ENCODE measurements around the gene KRT9.
"Not testable (repeated sequence)": the region's sequence is repeated elsewhere in the genome, so short reads cannot be mapped to it uniquely, and the experiment has no call there.

Gene KRT9

DNA sequence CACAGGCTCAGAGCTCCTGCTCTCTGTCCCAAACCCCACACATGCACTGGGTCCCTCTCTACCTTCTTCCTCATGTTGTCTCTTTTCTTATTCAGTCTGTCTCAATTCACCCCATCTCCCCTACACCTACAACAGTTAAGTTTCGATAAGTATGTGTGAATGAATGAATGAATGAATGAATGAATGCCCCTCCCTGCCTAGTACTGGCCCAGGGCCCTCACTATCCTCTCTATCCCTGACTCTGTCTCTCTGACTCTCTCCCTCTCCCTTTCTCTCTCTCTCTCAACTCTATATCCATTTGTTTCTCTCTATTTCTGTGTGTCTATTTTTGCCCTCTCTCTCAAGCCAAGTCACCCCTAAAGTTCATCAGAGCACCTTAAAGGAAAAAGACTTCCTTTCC lies 6.7 kb upstream of the KRT9 start:
- no peak for DNase-seq

DNA sequence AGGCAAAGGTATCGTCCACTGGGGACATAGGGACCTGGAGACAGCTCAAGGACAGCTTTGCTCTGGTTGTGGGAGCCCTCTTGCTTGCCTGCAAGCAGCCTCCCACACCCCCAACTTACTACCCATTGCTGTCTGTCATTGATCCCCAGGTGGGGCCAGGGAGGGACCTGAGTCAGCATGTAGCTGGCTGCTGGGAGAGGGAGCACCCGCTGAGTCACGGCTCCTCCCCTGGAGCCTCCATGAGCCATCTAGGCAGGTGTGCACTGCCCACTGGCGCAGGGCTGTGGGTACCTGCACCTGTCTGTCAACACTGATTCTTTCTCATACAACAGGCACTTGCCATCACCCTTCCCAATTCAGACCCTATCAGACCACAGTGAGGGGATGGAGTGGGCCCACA lies 4.9 kb upstream of the KRT9 start:
- DNase-seq: not testable (repeated sequence)

DNA sequence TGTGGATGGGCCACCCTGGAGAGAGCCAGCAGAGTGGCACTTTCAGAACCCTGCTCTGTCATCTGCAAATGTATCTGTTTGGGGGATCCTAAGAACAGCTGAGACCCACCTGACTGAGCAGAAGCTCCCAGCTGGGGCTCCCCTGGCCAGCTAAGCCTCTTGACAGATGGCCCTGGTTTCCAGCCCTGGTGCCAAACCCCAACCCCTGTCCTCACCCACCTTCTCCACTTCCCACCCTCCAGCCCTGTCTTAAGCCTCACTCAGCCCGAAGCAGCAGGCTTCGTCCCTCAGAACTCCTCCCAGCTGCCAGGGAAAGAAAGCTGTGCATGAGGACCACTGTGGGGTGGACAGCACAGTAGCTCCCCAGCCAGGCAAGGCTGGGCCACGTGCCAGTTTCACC lies 3.5 kb upstream of the KRT9 start:
- DNase-seq: no peak

DNA sequence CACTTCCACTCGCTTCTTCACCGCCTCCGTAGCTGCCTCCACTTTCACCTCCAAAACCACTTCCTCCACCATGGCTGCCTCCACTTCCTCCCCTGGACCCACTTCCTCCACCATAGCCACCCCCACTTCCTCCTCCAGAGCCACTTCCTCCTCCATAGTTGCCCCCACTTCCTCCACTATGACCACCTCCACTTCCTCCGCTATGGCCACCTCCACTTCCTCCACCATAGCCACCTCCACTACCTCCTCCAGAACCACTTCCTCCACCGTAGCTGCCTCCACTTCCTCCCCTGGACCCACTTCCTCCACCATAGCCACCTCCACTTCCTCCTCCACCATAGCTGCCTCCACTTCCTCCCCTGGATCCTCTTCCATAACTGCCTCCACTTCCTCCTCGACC lies 4.5 kb downstream of the KRT9 start:
- DNase-seq: no peak

DNA sequence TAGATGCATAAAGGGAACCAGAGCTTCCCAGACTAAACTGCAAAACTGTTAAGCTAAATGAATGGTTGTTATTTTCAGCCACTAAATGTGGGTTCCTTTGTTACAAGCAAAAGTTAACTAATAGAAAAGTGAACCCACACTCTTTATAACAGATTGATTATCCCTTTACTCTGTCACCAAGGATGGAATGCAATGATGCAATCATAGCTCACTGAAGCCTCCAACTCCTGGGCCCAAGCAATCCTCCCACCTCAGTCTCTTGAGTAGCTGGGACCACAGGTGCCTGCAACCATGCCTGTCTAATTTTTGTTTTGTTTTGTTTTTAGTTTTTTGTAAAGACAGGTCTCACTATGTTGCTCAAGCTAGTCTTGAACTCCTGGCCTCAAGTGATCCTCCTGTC lies 6.5 kb downstream of the KRT9 start:
- DNase-seq: no peak

DNA sequence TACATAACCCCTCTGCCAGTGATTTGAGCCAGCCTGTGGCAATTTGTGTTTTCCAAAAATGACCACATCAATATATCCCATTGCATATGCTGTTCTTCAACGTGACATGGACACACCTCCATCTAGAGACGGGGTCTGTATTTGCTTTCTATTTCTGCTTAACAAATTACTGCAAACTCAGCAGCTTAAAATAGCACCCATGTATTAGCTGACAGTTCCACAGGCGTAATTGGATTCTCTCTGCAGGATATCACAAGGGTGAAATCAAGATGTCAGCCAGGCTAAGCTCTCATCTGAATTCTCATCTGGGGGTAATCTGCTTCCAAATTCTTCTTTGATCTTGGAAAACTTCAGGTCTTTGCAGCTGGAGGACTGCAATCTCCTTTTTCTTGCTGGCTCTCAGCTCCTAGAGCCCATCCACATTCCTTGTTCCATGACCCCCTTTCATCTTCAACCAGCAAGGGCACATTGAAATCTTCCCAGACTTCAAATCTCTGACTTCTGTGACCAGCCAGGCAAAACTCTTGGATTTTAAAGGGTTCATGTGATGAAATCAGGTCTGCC lies 8.2 kb downstream of the KRT9 start:
- DNase-seq: no peak

DNA sequence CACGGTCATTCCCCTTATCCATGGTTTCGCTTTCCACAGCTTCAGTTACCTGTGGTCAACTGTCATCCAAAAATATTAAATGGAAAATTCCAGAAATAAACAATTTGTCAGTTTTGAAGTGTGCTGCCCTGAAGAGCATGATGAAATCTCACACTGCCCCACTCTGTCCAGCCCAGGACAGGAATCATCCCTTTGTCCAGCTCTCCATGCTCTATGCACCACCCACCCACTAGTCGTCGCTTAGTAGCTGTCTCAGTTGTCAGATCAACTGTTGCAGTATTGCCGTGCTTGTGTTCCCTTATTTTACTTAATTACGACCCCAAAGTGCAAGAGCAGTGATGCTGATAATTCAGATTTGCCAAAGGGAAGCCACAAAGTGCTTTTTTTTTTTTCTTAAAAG lies 10.3 kb downstream of the KRT9 start:
- no peak for DNase-seq

DNA sequence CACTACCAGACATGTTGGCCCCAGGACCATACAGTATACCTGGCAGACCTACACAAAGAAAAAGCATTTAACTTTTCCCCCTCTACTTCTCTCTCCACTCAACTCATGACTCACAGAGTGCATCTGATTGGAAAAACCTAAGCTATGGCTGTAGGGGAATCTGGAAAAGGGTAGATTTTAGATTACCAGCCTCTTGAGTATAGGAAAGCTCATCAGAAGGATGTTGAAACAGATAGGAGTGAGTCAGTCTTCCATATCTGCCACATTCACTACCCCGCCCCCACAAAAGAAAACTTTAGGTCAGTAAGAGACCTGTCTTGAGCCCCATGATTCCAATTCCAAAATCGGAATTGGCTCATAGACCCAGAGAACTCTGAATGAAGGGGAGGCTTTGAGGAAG lies 12.3 kb downstream of the KRT9 start:
- no peak for DNase-seq

DNA sequence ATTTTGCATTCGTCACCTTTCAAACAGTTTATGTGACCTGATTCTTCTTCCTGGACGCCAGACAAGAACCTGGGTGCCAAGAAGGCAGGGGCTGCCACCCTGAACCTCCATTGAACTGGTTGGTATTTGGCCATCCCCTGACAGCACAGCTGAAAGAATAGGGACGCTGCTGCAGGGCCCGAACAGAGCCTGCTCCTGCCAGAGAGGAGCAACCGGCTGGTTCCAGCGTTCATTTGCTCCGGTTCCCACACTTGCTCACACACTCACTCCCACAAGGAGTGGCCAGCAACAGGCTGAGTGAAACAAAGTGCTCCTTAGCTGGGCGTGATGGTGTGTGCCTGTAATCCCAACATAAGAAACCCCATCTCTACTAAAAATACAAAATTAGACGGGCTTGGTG lies 14.9 kb downstream of the KRT9 start:
- no peak for DNase-seq

DNA sequence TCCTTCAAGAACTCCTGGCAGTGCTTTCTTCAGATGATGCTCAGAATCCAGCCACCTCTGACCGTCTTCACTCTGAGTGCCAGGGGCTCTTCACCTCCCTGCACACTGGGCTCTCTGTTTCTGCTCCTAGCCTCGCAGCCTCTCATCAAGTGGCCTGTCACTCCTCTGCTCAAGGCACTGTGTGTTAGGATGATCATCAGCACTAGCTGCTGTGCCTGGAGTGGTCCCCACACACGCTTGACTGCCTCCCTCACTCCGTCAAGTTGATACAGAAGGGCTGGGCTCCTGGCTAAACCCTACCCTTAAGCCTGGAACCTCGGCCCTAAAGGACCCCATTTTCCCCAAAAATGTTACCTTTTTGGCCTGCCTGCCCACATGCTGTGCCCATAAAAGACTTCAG lies 15.6 kb downstream of the KRT9 start:
- no peak for DNase-seq

DNA sequence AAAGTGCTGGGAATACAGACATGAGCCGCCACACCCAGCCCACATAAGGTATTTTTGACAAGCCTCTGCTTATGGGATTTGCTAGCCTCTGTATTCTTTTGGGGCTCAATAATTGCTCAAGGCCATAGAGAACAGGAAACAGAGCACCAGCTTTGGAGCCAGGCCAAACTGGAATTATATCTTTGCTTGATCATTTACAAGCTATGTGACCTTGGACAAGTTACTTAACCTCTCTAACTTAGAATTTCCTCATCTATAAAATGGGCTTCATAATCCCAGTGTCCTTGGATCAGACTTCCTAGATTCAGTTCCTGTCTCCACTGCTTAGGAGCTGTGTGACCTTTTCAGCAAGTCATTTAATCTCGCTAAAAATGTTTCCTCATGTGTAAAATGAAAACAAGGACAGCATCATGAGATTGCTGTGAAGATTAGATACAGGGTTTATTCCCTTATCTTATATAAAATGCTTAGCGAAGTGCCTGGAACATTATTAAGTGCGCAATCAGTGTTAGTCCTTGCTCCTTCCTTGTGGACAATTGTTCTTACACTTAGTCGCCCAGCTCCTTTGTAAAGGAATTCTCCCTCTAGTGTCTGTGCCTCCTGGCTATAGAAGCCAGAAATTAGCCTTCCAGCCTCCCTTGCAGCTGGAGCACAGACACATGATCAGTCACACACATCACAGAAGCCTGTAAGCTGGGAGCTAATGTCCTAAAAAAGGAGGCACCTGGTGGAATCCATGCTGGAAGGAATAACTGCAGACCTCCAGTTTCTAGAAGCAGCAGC lies 16.6 kb downstream of the KRT9 start:
- no peak for DNase-seq

DNA sequence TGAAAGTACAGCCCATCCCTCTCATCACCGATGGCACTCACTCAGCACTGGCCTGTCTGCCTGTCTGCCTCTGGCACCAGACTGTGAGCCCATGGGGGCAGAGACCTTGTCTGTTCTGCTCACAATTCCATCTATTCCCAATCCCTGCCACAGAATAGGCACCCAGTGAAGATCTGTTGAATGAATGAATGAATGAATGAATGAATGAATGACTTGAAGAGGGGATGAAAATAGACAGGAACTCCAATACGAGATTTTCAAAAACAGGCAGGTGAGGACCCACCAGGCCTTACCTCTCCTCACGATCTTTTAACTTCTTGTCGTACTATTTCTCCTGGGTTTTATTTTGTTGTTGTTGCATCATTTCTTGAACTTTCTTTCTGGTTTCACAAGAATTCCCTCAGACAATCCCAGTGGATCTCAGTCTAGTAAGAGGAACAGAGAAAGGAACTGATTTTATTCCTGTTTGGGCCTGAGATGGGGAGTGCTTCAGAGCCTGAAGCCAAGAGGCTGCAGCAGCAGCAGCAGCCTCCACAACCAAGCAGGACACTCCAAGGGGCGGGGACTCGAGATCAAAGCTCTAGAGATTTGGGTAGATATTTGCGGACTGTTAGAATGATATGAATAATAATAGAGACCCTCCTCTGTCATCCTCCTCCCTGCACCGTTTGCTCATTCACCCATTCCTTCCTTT lies 17.7 kb downstream of the KRT9 start:
- DNase-seq: no peak

DNA sequence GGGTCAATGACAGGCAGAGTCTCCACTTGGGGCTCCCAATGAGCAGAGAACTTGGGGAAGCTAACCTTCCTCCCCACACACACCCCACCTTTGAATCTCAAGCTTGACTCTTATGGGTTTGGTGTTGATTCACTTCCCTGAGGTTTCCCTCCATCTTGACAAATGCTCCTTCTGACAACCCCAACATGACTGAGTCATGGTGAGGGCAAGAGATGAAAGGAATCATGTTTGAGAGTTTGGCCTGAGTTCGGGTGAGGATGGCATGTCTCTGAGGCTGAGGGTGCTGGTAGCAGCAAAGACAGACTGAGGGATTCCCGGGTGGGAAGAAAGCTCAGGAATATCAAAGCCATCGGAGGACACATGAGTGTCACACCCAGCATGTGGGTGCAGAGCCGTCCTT lies 18.7 kb downstream of the KRT9 start:
- no peak for DNase-seq

DNA sequence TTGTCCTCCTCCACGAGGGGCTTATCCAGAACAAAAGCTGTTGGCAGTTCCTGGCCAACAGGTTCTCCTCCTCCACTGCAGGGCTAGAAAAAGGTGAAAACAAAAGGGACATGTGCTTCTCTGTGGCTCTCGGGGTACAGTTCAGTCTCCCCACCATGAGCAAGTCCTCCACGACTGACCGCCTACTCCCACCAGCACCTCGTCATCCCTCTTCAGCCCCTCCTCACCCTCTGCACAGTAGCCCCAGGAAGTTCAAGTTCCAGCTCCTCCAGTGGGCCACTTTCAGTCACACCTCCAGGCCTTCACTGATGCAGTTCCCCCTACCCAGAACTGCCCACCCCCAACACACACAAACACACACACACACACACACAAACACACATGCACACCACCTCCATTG lies 19.4 kb downstream of the KRT9 start:
- DNase-seq: no peak

DNA sequence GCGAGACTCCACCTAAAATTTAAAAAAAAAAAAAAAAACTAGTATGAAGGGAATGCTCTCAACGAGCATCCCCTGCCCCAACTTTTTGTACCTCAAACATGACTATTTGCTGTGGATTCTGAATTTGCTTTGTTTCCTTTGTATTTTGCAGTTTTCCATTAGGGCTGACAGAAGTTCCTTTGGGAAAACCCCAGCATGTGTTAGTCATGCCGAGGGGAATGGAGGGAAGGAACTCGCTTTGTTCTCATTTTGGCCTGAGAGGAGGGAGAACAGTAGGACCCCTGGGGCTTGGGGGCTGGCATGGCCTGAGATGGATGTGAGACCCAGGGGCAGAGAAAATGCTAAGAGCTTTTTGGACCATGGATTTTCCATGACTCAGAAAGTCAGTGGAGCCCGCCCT lies 20.5 kb downstream of the KRT9 start:
- DNase-seq: no peak

DNA sequence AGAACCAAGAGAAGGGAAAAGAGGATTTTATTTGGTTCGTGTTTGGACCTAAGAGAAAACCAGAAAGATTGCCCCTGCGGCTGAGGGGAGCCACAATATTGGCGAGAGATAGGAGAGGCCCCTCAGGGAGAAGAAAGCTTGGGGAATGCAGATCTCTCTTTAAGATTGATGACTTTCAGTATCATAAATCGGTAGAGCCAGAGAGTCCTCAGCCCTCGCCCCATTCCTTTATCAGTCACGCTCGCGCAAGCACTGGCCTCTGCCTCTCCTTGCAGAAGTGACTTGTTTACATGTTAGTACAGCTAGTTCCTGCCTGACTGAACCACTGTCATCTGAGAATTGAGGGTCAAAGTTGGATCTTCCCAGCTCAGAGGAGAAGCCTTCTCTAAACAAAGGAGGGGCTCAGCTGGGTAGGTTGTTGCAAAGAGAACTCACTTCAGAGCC lies 22.2 kb downstream of the KRT9 start:
- DNase-seq: no peak

DNA sequence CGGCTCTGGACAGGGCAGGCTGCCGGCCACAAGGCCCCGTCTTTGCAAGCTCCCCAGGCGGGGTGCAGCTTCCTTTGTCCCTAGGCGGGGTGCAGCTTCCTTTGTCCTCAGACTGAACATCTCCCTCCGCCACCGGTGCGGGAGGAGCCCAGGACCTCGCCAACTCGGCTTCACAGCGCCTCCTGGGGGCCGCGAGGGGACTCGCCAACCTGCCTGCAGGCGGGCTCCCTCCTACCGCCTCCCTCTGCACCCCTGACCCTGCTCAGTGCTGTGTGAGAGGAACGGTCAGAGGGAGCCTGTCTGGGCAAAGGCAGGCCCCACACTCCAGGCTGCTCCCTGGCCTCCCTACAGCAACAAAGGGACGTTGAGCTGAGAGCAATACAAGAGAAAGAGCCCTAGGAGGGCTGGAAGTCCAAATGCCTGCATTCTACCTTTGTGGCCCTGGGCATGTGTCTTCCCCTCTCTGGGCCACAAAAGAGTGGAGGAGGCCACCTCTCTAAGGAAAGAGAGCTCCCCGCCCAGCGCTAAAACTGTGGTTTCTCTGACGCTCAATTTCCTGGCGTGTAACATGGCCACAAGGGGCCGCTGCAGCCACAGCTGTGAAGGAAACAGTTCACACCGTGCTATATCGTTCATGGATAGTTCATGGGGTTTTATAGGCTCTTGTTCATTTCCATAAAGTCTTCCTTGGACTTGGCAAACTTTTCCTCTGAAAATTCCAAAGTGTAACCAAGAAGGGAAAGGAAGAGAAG lies 22.8 kb downstream of the KRT9 start:
- peak; percentile 80 for DNase-seq

DNA sequence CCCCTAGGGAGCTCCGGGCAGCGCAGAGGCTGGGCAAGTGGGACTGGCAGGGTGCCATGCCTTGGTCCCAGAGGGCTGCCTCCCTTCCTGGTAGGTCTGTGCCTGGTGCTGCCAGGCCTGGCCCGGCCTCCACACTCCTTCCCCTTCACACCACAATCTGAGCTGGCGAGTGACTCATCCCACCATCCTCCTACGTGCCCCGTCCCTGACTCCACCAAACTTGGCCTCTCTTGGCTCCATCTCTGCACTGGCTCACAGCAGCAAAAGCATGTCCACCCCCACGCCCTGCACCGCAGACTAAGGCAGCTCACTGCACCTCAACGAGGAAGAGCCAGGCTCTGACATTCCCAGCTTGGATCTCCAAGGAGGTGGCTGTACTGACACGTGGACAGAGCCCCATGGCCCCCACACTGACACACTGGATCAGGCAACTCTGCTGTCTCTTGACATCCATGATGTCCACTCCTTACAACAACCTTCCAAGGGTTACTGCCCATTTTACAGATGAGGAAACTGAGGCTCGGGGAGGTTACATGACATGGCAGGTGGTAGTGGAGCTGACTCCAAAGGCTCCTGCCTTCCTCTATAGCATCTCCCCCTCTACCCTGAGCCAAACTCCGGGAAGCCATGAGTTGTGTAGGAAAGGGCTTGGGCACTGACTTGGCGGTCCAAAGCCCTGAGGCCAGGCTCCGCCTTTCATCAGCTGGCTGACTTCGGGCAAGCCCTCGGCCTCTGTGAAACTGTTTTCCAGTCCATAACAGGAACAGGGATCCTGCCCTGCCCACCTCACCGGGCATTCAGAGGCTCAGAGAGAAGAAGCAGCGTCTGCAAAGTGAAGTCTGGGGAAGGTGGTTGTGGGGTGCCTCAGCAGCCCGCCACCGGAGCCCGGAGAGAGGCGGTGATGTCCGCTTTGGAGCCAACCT lies 23.7 kb downstream of the KRT9 start:
- DNase-seq: peak; percentile 77

DNA sequence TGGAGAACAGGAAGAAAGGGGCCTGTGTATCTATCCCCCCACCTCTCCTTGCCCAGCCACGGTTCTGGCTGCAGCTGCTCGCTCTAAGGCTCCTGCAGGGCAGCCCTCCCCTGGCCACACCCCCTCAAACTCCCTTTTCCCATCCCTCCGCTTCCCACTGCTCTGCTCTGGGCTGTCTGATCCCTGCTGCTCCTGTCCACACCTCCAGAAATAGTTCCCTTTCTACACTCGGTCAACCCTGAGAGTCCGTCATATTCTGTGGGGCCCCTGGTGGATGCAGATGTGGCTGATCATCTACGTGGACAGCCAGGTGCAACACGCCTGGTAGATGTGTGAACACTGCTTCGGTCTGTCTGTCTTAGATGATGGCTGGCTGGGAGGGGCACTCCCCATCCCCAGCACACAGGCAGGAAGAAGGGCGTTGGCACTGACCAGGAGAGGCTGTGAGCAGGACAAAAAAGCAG lies 24.4 kb downstream of the KRT9 start:
- no peak for DNase-seq

DNA sequence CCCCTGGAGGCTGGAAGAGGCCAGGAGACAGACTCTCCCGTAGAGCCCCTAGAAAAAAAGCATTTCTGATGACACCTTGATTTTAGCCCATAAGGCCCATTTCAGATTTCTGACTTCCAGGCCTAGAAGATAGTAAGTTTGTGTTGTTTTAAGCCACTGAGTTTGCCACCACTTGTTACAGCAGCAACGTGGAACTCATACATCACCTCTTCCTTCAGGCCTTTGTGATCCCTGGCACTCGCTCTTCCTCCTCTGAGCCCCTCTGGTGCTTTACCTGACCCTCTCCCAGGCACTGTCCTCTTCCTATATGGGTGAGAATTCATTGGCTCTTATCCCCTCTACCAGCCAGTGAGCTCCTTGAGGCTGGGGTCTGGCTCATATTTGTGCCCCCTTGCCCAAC lies 25.0 kb downstream of the KRT9 start:
- no peak for DNase-seq

DNA sequence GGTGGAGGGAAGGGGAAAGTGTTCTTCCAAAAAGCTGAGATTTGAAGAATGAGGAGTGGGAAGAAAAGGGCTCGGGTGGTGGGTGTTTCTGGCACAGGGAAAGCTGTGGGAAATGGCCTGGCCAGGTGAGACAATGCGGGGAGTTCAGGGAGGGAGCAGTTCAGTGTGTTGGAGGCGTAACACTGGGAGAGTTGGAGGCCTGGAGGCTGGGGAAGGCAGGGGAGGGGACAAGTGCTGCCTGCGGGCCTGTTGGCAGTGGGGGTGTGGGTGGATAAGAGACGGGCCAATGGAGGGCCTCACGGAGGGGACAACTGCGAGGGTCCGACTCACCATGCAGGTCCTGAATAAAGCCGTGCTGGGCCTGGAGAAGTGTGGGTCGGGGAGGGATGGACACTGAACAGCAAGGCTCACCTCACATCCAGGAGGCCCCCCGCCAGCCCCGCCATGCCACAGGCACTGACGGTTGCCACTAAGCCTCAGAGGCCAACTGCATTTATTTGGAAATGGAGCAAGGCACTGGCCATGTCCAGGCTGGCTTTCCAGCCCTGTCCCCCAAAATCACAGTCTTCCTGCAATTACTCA lies 25.9 kb downstream of the KRT9 start:
- DNase-seq: no peak

DNA sequence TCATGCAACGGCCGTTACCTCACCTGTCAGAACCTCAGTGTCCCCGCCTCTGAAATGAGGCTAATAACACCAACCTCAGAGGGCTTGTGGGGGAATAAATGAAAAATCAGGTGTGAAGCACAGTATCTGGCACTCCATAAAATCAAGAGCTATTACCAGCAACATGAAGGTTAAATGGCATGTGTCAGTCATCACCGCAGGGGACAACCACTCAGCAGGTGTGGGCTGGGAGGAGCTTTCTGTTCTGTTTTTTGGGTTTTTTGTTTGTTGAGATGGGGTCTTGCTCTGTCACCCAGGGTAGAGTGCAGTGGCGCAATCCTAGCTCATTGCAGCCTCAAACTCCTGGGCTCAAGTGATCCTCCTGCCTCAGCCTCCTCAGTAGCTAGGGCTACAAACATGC lies 26.9 kb downstream of the KRT9 start:
- DNase-seq: no peak
